Measurements from ENCODE around the gene EFNA2.

EFNA2 gene

GRCh38 chr19:1277061-1277460 is 8.6 kb upstream of the EFNA2 start:
- TF ChIP-seq CTCF (IDR thresholded peaks at IDR 0.05; ENCODE audit: low read depth, low read length) = no peak
- H3K4me3 ChIP-seq (ENCODE audit: low read depth, low read length) = no peak overlapping the region

DNA sequence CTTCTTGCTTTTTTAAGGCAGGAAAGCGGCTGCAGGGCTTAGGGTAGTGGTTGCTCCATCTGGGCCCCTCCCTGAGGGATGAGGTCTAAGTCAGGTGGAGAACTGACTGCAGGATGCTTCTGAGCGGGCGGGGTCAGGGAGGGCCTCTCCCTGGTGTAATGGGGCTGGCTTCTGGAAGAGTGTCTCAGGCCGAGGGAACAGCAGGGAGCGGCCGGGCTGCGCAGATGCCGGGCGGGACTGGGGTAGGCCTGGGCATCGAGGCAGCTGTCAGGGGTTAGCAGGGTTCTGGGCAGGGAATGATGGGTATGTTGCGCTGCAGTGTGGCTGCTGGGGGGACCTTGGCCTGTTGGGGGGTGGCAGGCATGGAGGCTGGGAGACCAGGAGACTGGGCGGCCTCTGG is 7.6 kb upstream of the EFNA2 start:
- no peak for TF ChIP-seq CTCF (IDR thresholded peaks at IDR 0.05; ENCODE audit: low read depth, low read length)
- H3K4me3 ChIP-seq (ENCODE audit: low read depth, low read length) = no peak overlapping the region

DNA sequence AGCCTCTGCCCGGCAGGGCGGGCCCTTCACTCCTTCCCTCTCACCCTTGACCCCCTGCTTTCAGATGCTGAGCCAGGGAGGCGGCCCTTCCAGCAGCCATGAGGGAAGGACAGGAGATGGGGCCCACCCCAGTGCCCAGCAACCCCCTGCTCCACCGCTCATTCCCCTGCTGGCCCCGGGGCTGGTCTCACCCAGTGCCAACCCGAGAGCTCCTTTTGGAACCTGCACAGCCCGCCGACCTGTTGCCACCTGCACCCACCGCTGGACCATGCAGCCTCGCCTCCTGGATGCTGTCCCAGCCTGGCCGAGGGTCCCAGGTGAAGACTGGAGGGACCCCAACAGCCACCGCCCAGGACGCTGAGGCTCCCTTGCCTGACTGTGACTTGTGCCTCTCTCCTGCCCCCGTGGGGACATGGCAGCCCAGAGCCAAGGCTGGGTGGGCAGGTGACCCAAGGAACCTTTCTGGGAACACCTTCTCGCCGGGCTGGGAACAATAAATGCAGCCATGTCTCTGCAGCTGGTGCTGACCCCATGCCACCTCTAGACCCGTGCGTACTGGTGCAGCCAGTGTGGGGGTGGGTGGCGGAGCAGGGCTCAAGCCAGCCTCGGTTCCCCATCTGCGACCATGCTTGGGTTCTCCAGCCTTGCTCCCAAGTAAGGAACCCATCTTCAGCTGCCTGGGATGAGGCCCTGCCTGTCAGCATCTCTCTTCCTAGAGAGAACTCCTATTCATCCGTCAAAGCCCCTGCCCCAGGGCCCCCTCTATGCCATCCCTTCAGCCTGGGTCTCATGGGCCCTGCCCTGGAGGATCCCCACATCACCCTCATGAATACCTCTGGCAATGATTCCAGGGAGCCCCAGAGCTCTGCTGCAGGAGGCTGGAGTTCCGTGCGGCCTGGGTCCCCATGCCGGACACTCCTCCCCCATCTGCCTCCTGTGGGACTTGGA is 6.7 kb upstream of the EFNA2 start:
- H3K4me3 ChIP-seq (ENCODE audit: low read depth, low read length) = no peak overlapping the region
- no peak for TF ChIP-seq CTCF (IDR thresholded peaks at IDR 0.05; ENCODE audit: low read depth, low read length)

DNA sequence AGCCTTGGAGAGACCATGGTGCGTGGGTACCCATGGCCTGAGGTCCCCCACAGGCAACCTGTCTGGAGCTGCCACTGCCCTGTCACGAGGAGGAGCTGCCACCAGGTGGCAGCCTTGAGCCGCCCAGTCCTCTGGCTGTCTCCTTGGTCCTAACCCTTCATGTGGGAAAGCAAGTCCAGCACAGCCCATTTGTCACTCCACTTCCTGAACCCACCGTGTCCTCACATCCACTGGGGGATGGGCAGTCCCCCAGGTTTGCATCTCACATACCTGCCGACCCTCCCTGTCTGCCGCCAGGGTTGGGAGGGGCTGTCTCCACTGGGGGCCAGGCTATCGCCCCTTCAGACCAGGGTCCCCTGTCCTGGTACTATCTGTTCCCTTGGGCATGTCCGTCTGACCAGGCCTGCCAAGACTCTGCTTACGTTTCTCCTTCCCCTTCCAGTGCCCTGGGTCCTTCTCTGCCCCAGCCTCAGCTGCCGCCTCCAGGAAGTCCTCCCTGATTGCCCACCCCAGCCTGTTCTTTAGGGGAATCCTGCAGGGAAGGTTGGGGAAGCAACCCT is 5.8 kb upstream of the EFNA2 start:
- TF ChIP-seq CTCF (IDR thresholded peaks at IDR 0.05; ENCODE audit: low read depth, low read length) = peak; percentile 89

DNA sequence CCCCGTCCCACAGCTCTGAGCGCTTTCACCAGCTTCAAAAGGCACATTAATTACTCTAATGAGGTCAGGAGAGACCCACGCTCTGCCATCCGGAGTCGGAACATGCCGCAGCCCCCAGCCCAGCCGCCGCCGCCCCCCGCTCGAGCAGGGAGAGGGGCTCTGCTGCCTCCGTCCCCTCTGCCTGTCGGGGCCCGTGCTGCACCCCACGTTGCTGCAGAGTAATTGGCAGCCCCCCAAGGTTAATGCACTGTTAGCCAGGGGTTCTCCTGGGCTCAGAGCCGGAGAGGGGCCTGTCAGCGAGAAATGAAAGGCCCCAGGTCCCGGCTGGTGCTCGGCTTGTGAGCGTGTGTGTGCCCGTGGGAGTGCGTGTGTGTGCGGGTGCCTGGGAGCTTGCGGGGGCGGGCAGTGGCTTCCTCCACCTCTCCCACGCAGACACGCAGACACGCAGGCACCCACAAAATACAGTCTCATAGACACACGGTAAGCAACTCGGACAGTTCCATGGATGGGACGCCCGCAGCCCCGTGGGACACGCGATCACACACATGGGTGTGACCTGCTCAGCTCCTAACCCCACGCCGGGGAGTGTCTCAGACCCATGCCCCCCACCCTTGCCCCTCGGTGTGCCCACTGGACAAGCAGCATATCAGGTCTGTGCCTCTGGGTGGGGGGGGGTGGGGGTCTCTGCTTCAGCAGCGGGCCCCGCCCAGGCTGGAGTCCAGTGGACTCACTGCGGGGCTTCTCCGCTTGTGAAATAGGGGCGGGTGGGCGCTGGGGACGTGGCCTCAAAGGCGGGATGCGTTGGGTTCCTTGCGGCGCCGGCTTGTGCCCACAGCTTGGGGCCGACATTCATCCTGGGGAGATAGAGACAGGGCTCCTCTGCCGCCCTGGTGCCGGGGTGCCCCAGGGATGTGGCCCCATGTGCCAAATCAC is 4.8 kb upstream of the EFNA2 start:
- TF ChIP-seq CTCF (IDR thresholded peaks at IDR 0.05; ENCODE audit: low read depth, low read length) = no peak
- H3K4me3 ChIP-seq (ENCODE audit: low read depth, low read length) = no peak overlapping the region

More for the DNA sequence above, 5.8 kb upstream of the EFNA2 start:
- H3K4me3 ChIP-seq (ENCODE audit: low read depth, low read length) = no peak overlapping the region

DNA sequence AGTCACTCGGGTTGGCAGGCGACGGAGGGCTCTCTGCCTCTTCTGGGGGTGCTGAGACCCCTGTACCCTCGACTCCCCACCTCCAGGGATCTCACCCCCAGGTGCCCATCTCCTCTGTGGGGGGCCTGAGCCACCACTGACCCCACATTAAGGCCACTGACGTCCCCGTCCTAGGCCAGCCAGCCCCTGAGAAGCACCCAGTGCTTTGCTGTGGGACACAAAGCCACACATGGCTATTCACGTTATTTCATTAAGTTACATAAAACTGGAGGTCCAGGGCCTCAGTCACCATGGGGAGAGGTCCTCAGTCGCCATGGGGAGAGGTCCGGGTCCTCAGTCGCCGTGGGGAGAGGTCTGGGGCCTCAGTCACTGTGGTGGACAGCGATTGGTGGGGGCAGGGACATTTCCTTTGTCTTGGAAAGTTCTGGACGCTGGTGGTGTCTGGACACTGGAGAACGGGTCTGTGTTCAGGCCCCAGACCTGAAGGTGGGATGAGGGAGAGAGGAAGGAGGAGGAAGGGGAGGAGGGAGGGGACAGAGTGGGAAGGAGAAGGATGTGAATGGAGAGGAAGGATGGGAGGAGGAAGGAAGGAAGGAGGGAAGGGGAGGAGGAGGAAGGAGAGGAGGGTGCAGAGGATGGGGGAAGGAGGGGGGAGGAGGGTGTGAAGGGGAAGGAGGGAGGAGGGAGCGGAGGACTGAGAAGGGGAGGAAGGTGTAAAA is 3.9 kb upstream of the EFNA2 start:
- no peak overlapping the region for H3K4me3 ChIP-seq (ENCODE audit: low read depth, low read length)
- TF ChIP-seq CTCF (IDR thresholded peaks at IDR 0.05; ENCODE audit: low read depth, low read length) = no peak
